Measurements from ENCODE around the gene GPR176.

GPR176 gene

GRCh38 chr15:39799552-39800011, 120.5 kb downstream of the GPR176 start:
- no peak for DNase-seq

- DNase-seq = no peak
These were observed 121.7 kb downstream of the GPR176 start for GRCh38 chr15:39798382-39798781.

- DNase-seq = no peak
These were observed 122.7 kb downstream of the GPR176 start for GRCh38 chr15:39797407-39797806.

- no peak for DNase-seq
These were observed 123.5 kb downstream of the GPR176 start for GRCh38 chr15:39796601-39797000.

GRCh38 chr15:39795486-39795885, 124.6 kb downstream of the GPR176 start:
- DNase-seq = no peak

- DNase-seq = no peak
These were observed 125.1 kb downstream of the GPR176 start for GRCh38 chr15:39794954-39795353.

- no peak for DNase-seq
These were observed 126.1 kb downstream of the GPR176 start for GRCh38 chr15:39793923-39794322.

GRCh38 chr15:39792844-39793335, 127.2 kb downstream of the GPR176 start:
- no peak for DNase-seq

GRCh38 chr15:39792025-39792843, 127.8 kb downstream of the GPR176 start:
- DNase-seq = no peak

- no peak for DNase-seq
These were observed 130.3 kb downstream of the GPR176 start for GRCh38 chr15:39789736-39790135.

GRCh38 chr15:39788800-39789565, 131.1 kb downstream of the GPR176 start:
- no peak for DNase-seq

- DNase-seq = no peak
These were observed 132.0 kb downstream of the GPR176 start for GRCh38 chr15:39788108-39788507.

GRCh38 chr15:39787479-39787878, 132.6 kb downstream of the GPR176 start:
- no peak for DNase-seq

GRCh38 chr15:39786447-39787056, 133.5 kb downstream of the GPR176 start:
- DNase-seq = no peak

GRCh38 chr15:39785841-39786240, 134.2 kb downstream of the GPR176 start:
- no peak for DNase-seq

GRCh38 chr15:39785139-39785538, 134.9 kb downstream of the GPR176 start:
- no peak for DNase-seq

GRCh38 chr15:39784638-39785037, 135.4 kb downstream of the GPR176 start:
- DNase-seq = no peak

- no peak for DNase-seq
These were observed 135.9 kb downstream of the GPR176 start for GRCh38 chr15:39784125-39784524.

- no peak for DNase-seq
These were observed 136.7 kb downstream of the GPR176 start for GRCh38 chr15:39783244-39783820.

GRCh38 chr15:39782441-39783138, 137.5 kb downstream of the GPR176 start, which contains the start of gene FSIP1:
FSIP1 (minus strand) TSS chr15:39782841; CDS start chr15:39776524, 6,317 bp downstream.
- DNase-seq = peak; percentile 97

GRCh38 chr15:39781967-39782302, 138.1 kb downstream of the GPR176 start:
- DNase-seq = no peak
